ENCODE data around the gene TAOK2. TPM values are rescaled to one million over a fixed set of nuclear protein-coding genes. Genes with fewer than 3 reads are reported as not detected.

TAOK2 gene
- total and polyA plus RNA-seq, 2 of the 13 experiments (the other 11 are each of a cell fraction or from before 2014, with no cell fraction given) = 17.4 to 43.2 TPM

- TF ChIP-seq HINFP (CRISPR knock-in tag; IDR thresholded peaks at IDR 0.05; ENCODE audit: low read depth) (0 out of 2 replicates have a peak, but pooled peaks have one; percentile 1), ZNF567 (CRISPR knock-in tag; IDR thresholded peaks at IDR 0.05; ENCODE audit: borderline replicate concordance) (peak; percentile 55; the same call in 1 of the 2 replicates), TEAD3 (CRISPR knock-in tag; optimal IDR thresholded peaks at IDR 0.05; ENCODE audit: borderline replicate concordance) (peak; percentile 50), ZFY (CRISPR knock-in tag; IDR thresholded peaks at IDR 0.05) (no peak; the same call in 1 of the 2 replicates), ZSCAN21 (CRISPR knock-in tag; IDR thresholded peaks at IDR 0.05; ENCODE audit: borderline replicate concordance) (peak; percentile 78; the same call in 1 of the 2 replicates), HIC2 (CRISPR knock-in tag; IDR thresholded peaks at IDR 0.05; ENCODE audit: low read depth) (peak; percentile 7; the same call in 1 of the 2 replicates), CSRNP2 (CRISPR knock-in tag; conservative IDR thresholded peaks at IDR 0.05; ENCODE audit: low read depth) (no peak), ZSCAN12 (CRISPR knock-in tag; IDR thresholded peaks at IDR 0.05) (no peak), HOXA7 (CRISPR knock-in tag; IDR thresholded peaks at IDR 0.05) (no peak), HNRNPL (IDR thresholded peaks at IDR 0.05; ENCODE audit: low read depth, low read length) (0 out of 2 replicates have a peak, but pooled peaks have one; percentile 46), MAF1 (CRISPR knock-in tag; IDR thresholded peaks at IDR 0.05; ENCODE audit: borderline replicate concordance) (0 out of 2 replicates have a peak, but pooled peaks have one; percentile 61), ZBTB37 (CRISPR knock-in tag; IDR thresholded peaks at IDR 0.05) (no peak)
Observed at GRCh38 chr16:29961479-29962343, 12.0 kb upstream of the TAOK2 start, which contains the start of gene TMEM219 (continued).

Data from HepG2 (cell line).